ENCODE measurements around the gene DAGLA.

DAGLA gene

GRCh38 chr11:61778357-61778886, 98.2 kb downstream of the DAGLA start:
- DNase-seq (ENCODE audit: extremely low read depth in 1 of 2, low read depth in 1 of 2), result no peak

- DNase-seq (ENCODE audit: extremely low read depth in 1 of 2, low read depth in 1 of 2), result no peak
These were observed 98.9 kb downstream of the DAGLA start for GRCh38 chr11:61778920-61779650.

- no peak for DNase-seq (ENCODE audit: extremely low read depth in 1 of 2, low read depth in 1 of 2)
These were observed 99.7 kb downstream of the DAGLA start for GRCh38 chr11:61779666-61780525.

GRCh38 chr11:61780581-61781162, 100.5 kb downstream of the DAGLA start:
- no peak for DNase-seq (ENCODE audit: extremely low read depth in 1 of 2, low read depth in 1 of 2)

GRCh38 chr11:61781585-61781984, 101.4 kb downstream of the DAGLA start:
- DNase-seq (ENCODE audit: extremely low read depth in 1 of 2, low read depth in 1 of 2), result no peak

GRCh38 chr11:61782299-61782698, 102.1 kb downstream of the DAGLA start:
- no peak for DNase-seq (ENCODE audit: extremely low read depth in 1 of 2, low read depth in 1 of 2)

- no peak for DNase-seq (ENCODE audit: extremely low read depth in 1 of 2, low read depth in 1 of 2)
These were observed 102.7 kb downstream of the DAGLA start for GRCh38 chr11:61782841-61783240.

- no peak for DNase-seq (ENCODE audit: extremely low read depth in 1 of 2, low read depth in 1 of 2)
These were observed 103.7 kb downstream of the DAGLA start for GRCh38 chr11:61783717-61784505.

GRCh38 chr11:61784506-61784805, 104.3 kb downstream of the DAGLA start:
- DNase-seq (ENCODE audit: extremely low read depth in 1 of 2, low read depth in 1 of 2), result no peak

- DNase-seq (ENCODE audit: extremely low read depth in 1 of 2, low read depth in 1 of 2), result no peak
These were observed 105.7 kb downstream of the DAGLA start for GRCh38 chr11:61785837-61786402.

- no peak for DNase-seq (ENCODE audit: extremely low read depth in 1 of 2, low read depth in 1 of 2)
These were observed 107.8 kb downstream of the DAGLA start for GRCh38 chr11:61787928-61788491.

- DNase-seq (ENCODE audit: extremely low read depth in 1 of 2, low read depth in 1 of 2), result peak in 1 of 2 donors; percentile 46
These were observed 111.6 kb downstream of the DAGLA start for GRCh38 chr11:61791737-61792309.

GRCh38 chr11:61792310-61793082, 112.3 kb downstream of the DAGLA start, which contains the start of the genes FEN1 and TMEM258:
TSS of gene FEN1 (plus strand) at chr11:61792911. CDS start at chr11:61795362, 2,451 bp downstream.
TSS of gene TMEM258 (minus strand) at chr11:61792599. CDS start at chr11:61792558, 41 bp downstream.
- DNase-seq (ENCODE audit: extremely low read depth in 1 of 2, low read depth in 1 of 2), result peak; percentile 70 to 81

- no peak for DNase-seq (ENCODE audit: extremely low read depth in 1 of 2, low read depth in 1 of 2)
These were observed 113.1 kb downstream of the DAGLA start for GRCh38 chr11:61793083-61793828.

GRCh38 chr11:61793829-61794204, 113.6 kb downstream of the DAGLA start:
- no peak for DNase-seq (ENCODE audit: extremely low read depth in 1 of 2, low read depth in 1 of 2)

GRCh38 chr11:61794579-61794978, 114.4 kb downstream of the DAGLA start:
- DNase-seq (ENCODE audit: extremely low read depth in 1 of 2, low read depth in 1 of 2), result no peak

- no peak for DNase-seq (ENCODE audit: extremely low read depth in 1 of 2, low read depth in 1 of 2)
These were observed 115.3 kb downstream of the DAGLA start for GRCh38 chr11:61795459-61795858.

- DNase-seq (ENCODE audit: extremely low read depth in 1 of 2, low read depth in 1 of 2), result no peak
These were observed 115.8 kb downstream of the DAGLA start for GRCh38 chr11:61795876-61796526.
